Measurements from ENCODE around the gene THUMPD2.

DNA sequence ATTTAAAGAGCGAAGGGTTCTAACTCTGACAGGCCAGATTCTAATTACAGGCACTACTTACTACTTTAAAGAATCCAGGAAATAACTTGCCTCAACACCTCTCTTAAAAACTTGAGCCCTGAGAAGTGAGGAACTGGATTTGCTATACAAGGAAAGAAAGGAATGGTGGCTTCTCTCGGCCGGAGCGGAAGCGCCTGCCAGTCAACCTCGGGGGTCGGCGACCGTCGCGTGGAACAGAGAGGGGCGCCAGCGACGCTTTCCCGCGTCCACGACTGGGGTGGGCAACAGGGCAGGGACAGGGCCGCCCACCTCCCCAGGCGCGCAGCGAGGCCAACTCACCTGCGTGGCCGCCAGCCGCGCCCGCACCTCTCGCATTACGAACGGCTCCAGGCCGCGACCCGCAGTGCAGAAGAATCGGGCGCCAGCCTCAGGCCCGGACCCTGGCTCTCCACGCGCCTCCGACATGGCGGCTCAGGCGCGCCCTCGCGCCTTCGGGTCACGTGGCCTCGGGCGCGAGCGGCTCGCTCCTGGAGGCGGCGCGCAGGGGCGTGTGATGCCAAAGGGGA, at the start of gene THUMPD2:
- TF ChIP-seq CTCF (IDR thresholded peaks at IDR 0.05) = no peak
- peak; percentile 43 to 74 for TF ChIP-seq POLR2A (IDR thresholded peaks at IDR 0.05)
